Neural cell (in vitro differentiated cells): Measurements from ENCODE around the gene CHCHD3. TPM values are rescaled to one million over a fixed set of nuclear protein-coding genes. Genes with fewer than 3 reads are reported as not detected.

Experiments
- H2AFZ ChIP-seq: fragments of 200-600, 300-800 bp; sonication (generic), shearing (Covaris generic); 2 replicates; pipeline ENCODE4 v1.6.0; 2014; ENCODE audit warnings: low read depth, mild to moderate bottlenecking, antibody characterized with exemption, low read length, moderate library complexity
- H3F3A ChIP-seq: fragments of 200-600 bp; shearing (Covaris generic); 2 replicates; pipeline ENCODE4 v1.6.1; 2016; ENCODE audit warnings: mild to moderate bottlenecking, moderate library complexity, mixed read lengths, antibody characterized with exemption, low read length; ENCODE audit not compliant: insufficient read depth, poor library complexity, severe bottlenecking
- H3K27ac ChIP-seq: fragments of 200-600, 300-800 bp; sonication (generic), shearing (Covaris generic); 2 replicates; pipeline ENCODE4 v1.5.1; 2014; ENCODE audit warnings: mild to moderate bottlenecking, low read length, moderate library complexity
- H3K27me3 ChIP-seq: fragments of 300-800, 200-600 bp; sonication (generic), shearing (Covaris generic); 2 replicates; pipeline ENCODE4 v1.6.0; 2014; ENCODE audit warnings: mild to moderate bottlenecking, low read depth, low read length, moderate library complexity; ENCODE audit not compliant: insufficient read depth
- H3K36me3 ChIP-seq: fragments of 300-800, 200-600 bp; sonication (generic), shearing (Covaris generic); 2 replicates; pipeline ENCODE4 v1.5.1; 2014; ENCODE audit warnings: mild to moderate bottlenecking, antibody characterized with exemption, low read length, moderate library complexity; ENCODE audit not compliant: insufficient read depth
- H3K4me2 ChIP-seq: fragments of 300-800, 200-600 bp; sonication (generic), shearing (Covaris generic); 2 replicates; pipeline ENCODE4 v1.6.0; 2014; ENCODE audit warnings: mild to moderate bottlenecking, low read length
- H3K4me3 ChIP-seq: fragments of 300-800, 200-600 bp; sonication (generic), shearing (Covaris generic); 2 replicates; pipeline ENCODE4 v1.5.1; 2014; ENCODE audit warnings: mild to moderate bottlenecking, low read length, moderate library complexity
- H3K79me2 ChIP-seq: fragments of 200-600 bp; shearing (Covaris generic); replicated peaks from 2 replicates; pipeline ENCODE4 v1.6.0; 2014; ENCODE audit warnings: mild to moderate bottlenecking, low read length, moderate library complexity; ENCODE audit not compliant: insufficient read depth
- H3K9ac ChIP-seq: fragments of 300-800, 200-600 bp; sonication (generic), shearing (Covaris generic); 2 replicates; pipeline ENCODE4 v1.6.1; 2016; ENCODE audit warnings: mild to moderate bottlenecking, low read length, mixed read lengths
- H3K9me2 ChIP-seq: fragments of 200-600 bp; shearing (Covaris generic); 2 replicates; pipeline ENCODE4 v1.6.1; 2016; ENCODE audit warnings: mild to moderate bottlenecking, low read length, mixed read lengths; ENCODE audit not compliant: insufficient read depth
- H3K9me3 ChIP-seq: fragments of 200-600, 300-800 bp; sonication (generic), shearing (Covaris generic); 2 replicates; pipeline ENCODE4 v1.6.1; 2016; ENCODE audit warnings: mild to moderate bottlenecking, mixed run types, low read length, moderate library complexity, mixed read lengths
- H4K20me1 ChIP-seq: fragments of 200-600 bp; shearing (Covaris generic); 2 replicates; pipeline ENCODE4 v1.6.1; 2016; ENCODE audit warnings: mild to moderate bottlenecking, mixed run types; ENCODE audit not compliant: insufficient read depth
- CTCF ChIP-seq: fragments of 450-650 bp; IDR thresholded peaks from 2 replicates; pipeline ENCODE4 v1.5.1; 2014; ENCODE audit warnings: antibody characterized with exemption, mild to moderate bottlenecking, moderate library complexity; ENCODE audit not compliant: poor library complexity, severe bottlenecking
- EP300 ChIP-seq: fragments of 450-650 bp; conservative IDR thresholded peaks from 2 replicates; pipeline ENCODE4 v1.6.1; 2014; ENCODE audit warnings: antibody characterized with exemption, mild to moderate bottlenecking, moderate library complexity; ENCODE audit not compliant: poor library complexity, severe bottlenecking
- EZH2 ChIP-seq: fragments of 200-600, 300-800 bp; shearing (Covaris generic), sonication (generic); IDR thresholded peaks from 2 replicates; pipeline ENCODE4 v1.6.1; 2014; ENCODE audit warnings: antibody characterized with exemption, low read length, borderline replicate concordance, mild to moderate bottlenecking; ENCODE audit not compliant: insufficient read depth, poor library complexity, severe bottlenecking
- MXI1 ChIP-seq: fragments of 450-650 bp; conservative IDR thresholded peaks from 2 replicates; pipeline ENCODE4 v1.6.1; 2014; ENCODE audit warnings: antibody characterized with exemption, mild to moderate bottlenecking; ENCODE audit not compliant: poor library complexity, severe bottlenecking
- POLR2AphosphoS5 ChIP-seq: IDR thresholded peaks from 2 replicates; pipeline ENCODE4 v1.6.1; 2012
- RAD21 ChIP-seq: fragments of 450-650 bp; conservative IDR thresholded peaks from 2 replicates; pipeline ENCODE4 v1.6.1; 2014; ENCODE audit warnings: antibody characterized with exemption, mild to moderate bottlenecking, moderate library complexity
- REST ChIP-seq: IDR thresholded peaks from 2 replicates; pipeline ENCODE4 v1.6.1; 2012; ENCODE audit warnings: borderline replicate concordance
- SMC3 ChIP-seq: fragments of 450-650 bp; conservative IDR thresholded peaks from 2 replicates; pipeline ENCODE4 v1.6.1; 2014; ENCODE audit warnings: antibody characterized with exemption, mild to moderate bottlenecking, moderate library complexity; ENCODE audit not compliant: poor library complexity
- TAF1 ChIP-seq: IDR thresholded peaks from 2 replicates; pipeline ENCODE4 v1.6.1; 2012; ENCODE audit warnings: low read depth
- polyA plus RNA-seq: library from polyadenylated mRNA; depleted of rRNA; stranded (reverse); fragments of >200 nt; gene quantifications from 2 replicates; pipeline ENCODE4 v1.2.3, GENCODE V29; 2014

The CHCHD3 gene
- polyA plus RNA-seq, 1 donor from 2014 or later, result 89.9 TPM

GRCh38 chr7:132965951-132966350 lies 115.9 kb downstream of the CHCHD3 start:
- H3K36me3 ChIP-seq, result no peaks in the 10 kb centered on the region
- H3K79me2 ChIP-seq, result no peaks in the 10 kb centered on the region
- TF ChIP-seq TAF1 (no peak), RAD21 (no peak), CTCF (no peak), SMC3 (no peak), REST (no peak)

GRCh38 chr7:132964876-132965275 lies 117.0 kb downstream of the CHCHD3 start:
- TF ChIP-seq MXI1 (no peak), REST (no peak), TAF1 (no peak), EZH2 (no peak), EP300 (no peak), CTCF (no peak), RAD21 (no peak), POLR2AphosphoS5 (no peak), SMC3 (no peak)
- H4K20me1 ChIP-seq, result no peaks in the 10 kb centered on the region
- H3K79me2 ChIP-seq, result no peaks in the 10 kb centered on the region

More at GRCh38 chr7:132965951-132966350, 115.9 kb downstream of the CHCHD3 start:
- Histone ChIP-seq H4K20me1 (no peaks in the 10 kb centered on the region), H3K27ac (no peak overlapping the region), H3K9me2 (no peaks in the 10 kb centered on the region), H3F3A (no peaks in the 10 kb centered on the region), H3K9me3 (no peaks in the 10 kb centered on the region), H2AFZ (no peak overlapping the region), H3K9ac (no peak overlapping the region), H3K4me3 (no peak overlapping the region), H3K27me3 (no peaks in the 10 kb centered on the region), H3K4me2 (no peak overlapping the region)

More at GRCh38 chr7:132964876-132965275, 117.0 kb downstream of the CHCHD3 start:
- no peaks in the 10 kb centered on the region for H3F3A ChIP-seq
- H3K36me3 ChIP-seq, result no peaks in the 10 kb centered on the region
- no peaks in the 10 kb centered on the region for H3K27me3 ChIP-seq
- no peak overlapping the region for H3K4me2 ChIP-seq
- H3K9me3 ChIP-seq, result no peaks in the 10 kb centered on the region
- H3K27ac ChIP-seq, result no peak overlapping the region
- H2AFZ ChIP-seq, result no peak overlapping the region
- no peak overlapping the region for H3K9ac ChIP-seq
- no peak overlapping the region for H3K4me3 ChIP-seq
- no peaks in the 10 kb centered on the region for H3K9me2 ChIP-seq
